ENCODE measurements around the gene ONECUT1.

Gene ONECUT1

DNA sequence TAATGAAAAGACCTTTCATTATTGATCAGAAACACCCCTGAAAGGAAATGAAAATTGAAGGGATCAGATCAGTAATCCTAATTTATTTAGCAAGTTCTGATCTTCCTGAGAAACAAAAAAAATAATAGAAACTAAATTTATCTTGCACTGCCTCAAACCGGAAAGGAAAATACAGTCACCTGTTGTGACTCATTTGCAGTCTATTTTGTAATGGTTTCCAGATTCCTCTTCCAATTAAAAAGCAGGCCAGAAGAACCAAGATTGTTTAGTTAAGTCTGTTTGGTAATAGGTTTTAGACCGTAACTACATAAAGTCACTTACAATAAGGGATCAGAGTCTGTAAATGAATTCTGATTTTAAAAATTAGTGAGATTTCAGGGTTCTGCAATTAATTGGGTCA, 61.2 kb downstream of the ONECUT1 start:
- ChIA-PET CTCF (no interaction called here), POLR2A (ENCODE audit: low non-redundant PET) (no interaction called here)
- TF ChIP-seq, protein P1, sequence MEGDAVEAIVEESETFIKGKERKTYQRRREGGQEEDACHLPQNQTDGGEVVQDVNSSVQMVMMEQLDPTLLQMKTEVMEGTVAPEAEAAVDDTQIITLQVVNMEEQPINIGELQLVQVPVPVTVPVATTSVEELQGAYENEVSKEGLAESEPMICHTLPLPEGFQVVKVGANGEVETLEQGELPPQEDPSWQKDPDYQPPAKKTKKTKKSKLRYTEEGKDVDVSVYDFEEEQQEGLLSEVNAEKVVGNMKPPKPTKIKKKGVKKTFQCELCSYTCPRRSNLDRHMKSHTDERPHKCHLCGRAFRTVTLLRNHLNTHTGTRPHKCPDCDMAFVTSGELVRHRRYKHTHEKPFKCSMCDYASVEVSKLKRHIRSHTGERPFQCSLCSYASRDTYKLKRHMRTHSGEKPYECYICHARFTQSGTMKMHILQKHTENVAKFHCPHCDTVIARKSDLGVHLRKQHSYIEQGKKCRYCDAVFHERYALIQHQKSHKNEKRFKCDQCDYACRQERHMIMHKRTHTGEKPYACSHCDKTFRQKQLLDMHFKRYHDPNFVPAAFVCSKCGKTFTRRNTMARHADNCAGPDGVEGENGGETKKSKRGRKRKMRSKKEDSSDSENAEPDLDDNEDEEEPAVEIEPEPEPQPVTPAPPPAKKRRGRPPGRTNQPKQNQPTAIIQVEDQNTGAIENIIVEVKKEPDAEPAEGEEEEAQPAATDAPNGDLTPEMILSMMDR (conservative IDR thresholded peaks at IDR 0.05; ENCODE audit: low read depth) = no peak
- peak; percentile 70 for DNase-seq (ENCODE audit: low spot score)
- no peak overlapping the region for H3K27ac ChIP-seq

DNA sequence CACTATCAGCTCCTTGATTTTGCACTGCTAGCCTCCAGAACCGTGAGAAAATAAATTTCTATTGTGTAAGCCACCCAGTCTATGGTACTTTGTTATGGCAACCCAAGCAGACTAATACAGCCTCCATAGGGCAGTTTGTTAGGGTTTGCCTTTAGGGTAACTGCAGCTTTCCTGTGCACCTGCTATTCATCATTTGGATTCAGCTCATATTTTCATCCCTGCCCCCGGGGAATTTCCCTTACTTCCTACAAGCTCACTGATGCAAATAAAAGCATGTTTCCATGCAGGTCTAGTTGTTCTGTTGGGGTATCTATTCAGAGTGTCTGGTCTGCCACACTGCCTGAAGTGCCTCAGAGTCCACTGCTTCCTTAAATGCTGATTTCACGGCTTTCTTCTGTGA, 62.3 kb downstream of the ONECUT1 start:
- no peak for DNase-seq (ENCODE audit: low spot score)
- H3K27ac ChIP-seq = no peak overlapping the region
- ChIA-PET CTCF (interaction anchor here (0.6 kb wide), 1 partner anchor 443 kb away, joined by 6 read pairs; no protein-coding TSS in a partner anchor), POLR2A (ENCODE audit: low non-redundant PET) (no interaction called here)
- TF ChIP-seq, protein P1 (conservative IDR thresholded peaks at IDR 0.05; ENCODE audit: low read depth) = no peak

DNA sequence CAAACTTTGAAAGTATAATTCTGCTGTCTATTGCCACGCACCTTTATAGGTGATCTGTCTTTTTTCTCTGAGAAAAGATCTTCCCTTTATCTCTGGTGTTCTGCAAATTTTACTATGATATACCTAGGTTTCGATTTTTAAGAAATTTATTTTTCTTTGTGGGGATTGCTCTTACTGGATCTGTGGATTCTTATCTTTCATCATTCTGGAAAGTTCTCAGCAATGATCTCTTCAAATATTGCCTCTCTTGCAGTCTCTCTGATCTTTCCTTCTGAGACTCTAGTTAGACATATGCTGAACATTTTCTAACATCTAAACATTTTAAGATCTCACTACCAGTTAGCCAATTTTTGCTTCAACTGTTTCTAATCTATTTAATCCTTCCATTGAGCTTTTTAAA, 63.9 kb downstream of the ONECUT1 start:
- DNase-seq (ENCODE audit: low spot score) = no peak
- TF ChIP-seq, protein P1 (conservative IDR thresholded peaks at IDR 0.05; ENCODE audit: low read depth) = no peak
- ChIA-PET POLR2A (ENCODE audit: low non-redundant PET) (no interaction called here), CTCF (no interaction called here)
- no peak overlapping the region for H3K27ac ChIP-seq

DNA sequence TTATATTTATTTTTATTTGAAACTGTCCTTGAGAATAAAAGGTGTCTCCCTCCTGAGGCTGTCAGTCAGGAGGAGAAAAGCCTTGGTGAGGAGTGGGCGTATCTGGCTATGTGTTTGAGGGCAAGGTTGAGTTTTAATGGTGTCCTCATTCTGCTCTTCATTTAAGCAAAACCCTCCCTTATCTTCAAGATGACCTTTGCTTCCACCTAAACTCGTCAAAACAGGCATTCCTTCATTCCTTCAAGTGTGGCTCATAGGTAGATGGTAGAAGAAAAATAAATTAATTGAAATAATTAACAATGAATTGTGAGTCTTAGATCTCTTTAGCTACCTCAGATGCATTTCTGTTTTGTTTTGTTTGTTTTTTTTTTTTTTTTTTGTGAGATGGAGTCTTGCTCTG, 71.6 kb downstream of the ONECUT1 start:
- no peak for DNase-seq (ENCODE audit: low spot score)
- H3K27ac ChIP-seq = no peak overlapping the region
- ChIA-PET POLR2A (ENCODE audit: low non-redundant PET) (interaction anchor here (0.5 kb wide), 1 partner anchor 206 kb away, joined by 3 read pairs; no protein-coding TSS in a partner anchor), CTCF (no interaction called here)
- TF ChIP-seq, protein P1 (conservative IDR thresholded peaks at IDR 0.05; ENCODE audit: low read depth) = no peak

DNA sequence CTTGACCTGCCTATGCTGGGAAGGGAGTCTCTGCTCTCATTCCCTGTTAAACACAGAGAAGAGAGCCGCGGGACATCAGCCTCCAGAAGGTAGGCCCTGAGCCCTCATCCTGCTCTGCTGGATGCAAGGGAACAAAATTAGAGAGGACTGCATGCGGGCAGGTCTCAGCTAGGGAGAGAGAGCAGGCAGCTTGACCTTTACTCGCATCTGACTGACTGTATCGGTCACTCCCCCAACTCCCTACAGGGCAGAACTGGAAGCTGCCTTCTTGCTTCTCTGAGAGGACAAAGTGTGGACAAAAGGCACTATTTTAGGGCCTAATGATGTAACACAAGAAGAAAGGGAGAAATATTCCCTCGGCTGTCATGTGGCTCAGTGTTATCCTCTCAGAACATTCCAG, 72.2 kb downstream of the ONECUT1 start:
- no peak overlapping the region for H3K27ac ChIP-seq
- ChIA-PET POLR2A (ENCODE audit: low non-redundant PET) (no interaction called here), CTCF (no interaction called here)
- DNase-seq (ENCODE audit: low spot score) = no peak
- TF ChIP-seq, protein P1 (conservative IDR thresholded peaks at IDR 0.05; ENCODE audit: low read depth) = no peak

DNA sequence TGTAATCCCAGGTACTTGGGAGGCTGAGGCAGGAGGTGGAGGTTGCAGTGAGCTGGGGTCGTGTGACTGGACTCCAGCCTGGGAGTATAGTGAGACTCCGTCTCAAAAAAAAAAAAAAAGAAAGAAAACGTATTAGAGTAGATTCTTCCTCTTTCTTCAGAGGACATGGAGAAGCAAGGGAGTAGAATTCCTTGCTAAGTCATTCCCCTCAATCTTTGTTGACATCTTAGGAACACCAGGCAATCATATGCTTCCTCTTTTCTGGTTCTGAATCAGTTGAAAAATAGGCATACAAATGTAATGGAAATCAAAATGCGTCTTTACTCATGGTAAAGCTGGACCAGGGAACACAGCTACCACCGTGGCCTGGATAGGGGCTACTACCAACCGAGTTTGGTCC, 72.7 kb downstream of the ONECUT1 start:
- DNase-seq (ENCODE audit: low spot score) = no peak
- TF ChIP-seq, protein P1 (conservative IDR thresholded peaks at IDR 0.05; ENCODE audit: low read depth) = no peak
- H3K27ac ChIP-seq = no peak overlapping the region
- ChIA-PET CTCF (interaction anchor here (0.8 kb wide), 1 partner anchor 409 kb away, joined by 3 read pairs; no protein-coding TSS in a partner anchor), POLR2A (ENCODE audit: low non-redundant PET) (no interaction called here)

DNA sequence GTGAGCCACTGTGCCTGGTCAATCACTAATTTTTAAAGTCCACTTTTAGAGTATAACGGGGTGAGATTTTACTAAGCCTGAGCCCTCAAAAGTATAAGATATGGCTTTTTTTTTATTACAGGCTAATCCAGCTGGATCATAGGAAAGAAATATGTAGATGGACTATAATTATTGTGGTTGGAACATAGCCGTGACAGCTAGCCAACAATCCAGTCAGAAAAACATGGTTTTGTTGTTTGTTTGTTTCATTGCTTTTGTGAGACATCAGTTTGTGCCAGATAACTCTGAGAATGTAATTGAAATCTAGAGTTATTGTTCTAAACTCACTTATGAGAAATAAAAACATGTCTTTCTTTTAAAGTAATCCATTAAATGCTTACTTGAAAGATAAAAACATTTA, 73.6 kb downstream of the ONECUT1 start:
- ChIA-PET POLR2A (ENCODE audit: low non-redundant PET) (no interaction called here), CTCF (no interaction called here)
- no peak for DNase-seq (ENCODE audit: low spot score)
- no peak overlapping the region for H3K27ac ChIP-seq
- TF ChIP-seq, protein P1 (conservative IDR thresholded peaks at IDR 0.05; ENCODE audit: low read depth) = no peak

Measured in RWPE1 (cell line).